Measurements from ENCODE around the gene CCK.

DNA sequence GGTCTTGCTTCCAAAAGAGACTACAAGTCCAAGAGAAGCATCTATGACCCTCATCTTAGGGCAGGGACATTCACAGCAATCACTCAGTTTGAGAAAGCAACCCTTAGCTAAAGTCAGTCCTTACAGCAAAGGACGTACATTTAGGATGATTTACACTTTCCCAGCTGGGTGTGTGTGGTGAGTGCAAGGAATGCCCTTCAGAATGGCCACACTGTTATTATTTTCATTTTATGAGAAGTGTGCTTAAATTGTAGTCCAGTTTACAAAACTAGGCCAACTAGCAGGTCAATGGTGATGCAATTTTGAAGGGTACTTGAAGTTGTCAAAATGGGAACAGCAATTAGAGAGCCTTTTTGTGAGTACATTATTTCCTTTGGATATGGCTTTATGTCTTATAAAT, 26.0 kb upstream of the CCK start:
- no peak for TF ChIP-seq POLR2A (IDR thresholded peaks at IDR 0.05)
- TF ChIP-seq, protein P1, sequence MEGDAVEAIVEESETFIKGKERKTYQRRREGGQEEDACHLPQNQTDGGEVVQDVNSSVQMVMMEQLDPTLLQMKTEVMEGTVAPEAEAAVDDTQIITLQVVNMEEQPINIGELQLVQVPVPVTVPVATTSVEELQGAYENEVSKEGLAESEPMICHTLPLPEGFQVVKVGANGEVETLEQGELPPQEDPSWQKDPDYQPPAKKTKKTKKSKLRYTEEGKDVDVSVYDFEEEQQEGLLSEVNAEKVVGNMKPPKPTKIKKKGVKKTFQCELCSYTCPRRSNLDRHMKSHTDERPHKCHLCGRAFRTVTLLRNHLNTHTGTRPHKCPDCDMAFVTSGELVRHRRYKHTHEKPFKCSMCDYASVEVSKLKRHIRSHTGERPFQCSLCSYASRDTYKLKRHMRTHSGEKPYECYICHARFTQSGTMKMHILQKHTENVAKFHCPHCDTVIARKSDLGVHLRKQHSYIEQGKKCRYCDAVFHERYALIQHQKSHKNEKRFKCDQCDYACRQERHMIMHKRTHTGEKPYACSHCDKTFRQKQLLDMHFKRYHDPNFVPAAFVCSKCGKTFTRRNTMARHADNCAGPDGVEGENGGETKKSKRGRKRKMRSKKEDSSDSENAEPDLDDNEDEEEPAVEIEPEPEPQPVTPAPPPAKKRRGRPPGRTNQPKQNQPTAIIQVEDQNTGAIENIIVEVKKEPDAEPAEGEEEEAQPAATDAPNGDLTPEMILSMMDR (IDR thresholded peaks at IDR 0.05), result no peak
